HG02571 (cell line): ENCODE results near the gene RASSF1.

Experiments used
- ATAC-seq: cut with Tn5 transposase; IDR thresholded peaks from one replicate; pipeline ENCODE4 v1.9.1; 2021; ENCODE audit warnings: mild to moderate bottlenecking, moderate library complexity; ENCODE audit not compliant: unreplicated experiment

Gene RASSF1

DNA sequence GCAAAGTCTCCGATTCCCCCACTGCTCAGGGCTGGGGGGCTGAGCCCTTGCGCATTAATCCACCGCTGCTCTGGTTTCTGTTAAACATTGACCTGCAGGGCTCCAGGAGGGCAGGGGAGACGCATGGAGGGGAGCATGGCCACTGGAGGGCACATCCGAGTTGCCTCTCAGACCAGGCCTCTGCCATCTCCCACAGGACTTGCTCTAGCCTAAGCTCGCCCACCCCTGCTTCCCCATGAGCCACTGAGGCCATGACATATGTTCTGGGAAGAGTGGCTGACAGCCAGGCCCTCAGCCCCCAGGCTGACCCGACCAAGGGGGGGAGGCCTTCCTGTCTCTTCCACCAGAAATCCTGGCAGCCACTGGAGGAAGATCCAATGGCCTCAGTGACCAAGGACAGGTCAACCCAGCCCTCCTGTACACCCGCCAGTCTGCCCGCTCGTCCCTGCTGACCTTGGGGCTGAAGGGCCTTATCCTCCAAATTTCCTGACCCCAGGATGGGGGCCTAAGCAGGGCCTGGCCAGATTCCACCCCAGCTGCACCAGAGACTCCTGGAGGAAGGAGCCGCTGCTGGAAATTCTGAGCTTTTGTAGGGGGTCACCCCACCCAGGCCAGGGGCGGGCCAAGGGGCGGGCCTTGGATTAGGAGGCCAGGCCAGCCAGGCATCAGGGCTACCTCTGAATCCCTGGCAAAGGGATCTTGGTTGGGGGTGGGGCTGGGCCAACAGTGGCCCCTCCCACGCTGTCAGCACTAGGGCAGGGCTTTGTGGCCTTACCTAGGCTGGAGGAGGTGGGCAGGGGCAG, 37.4 kb downstream of the RASSF1 start, which contains the start of gene HYAL1:
TSS of gene HYAL1 (minus strand) at position 562 of the 803 bp plus-strand sequence. CDS start 618 bp downstream, outside the sequence.
- no peak for ATAC-seq

DNA sequence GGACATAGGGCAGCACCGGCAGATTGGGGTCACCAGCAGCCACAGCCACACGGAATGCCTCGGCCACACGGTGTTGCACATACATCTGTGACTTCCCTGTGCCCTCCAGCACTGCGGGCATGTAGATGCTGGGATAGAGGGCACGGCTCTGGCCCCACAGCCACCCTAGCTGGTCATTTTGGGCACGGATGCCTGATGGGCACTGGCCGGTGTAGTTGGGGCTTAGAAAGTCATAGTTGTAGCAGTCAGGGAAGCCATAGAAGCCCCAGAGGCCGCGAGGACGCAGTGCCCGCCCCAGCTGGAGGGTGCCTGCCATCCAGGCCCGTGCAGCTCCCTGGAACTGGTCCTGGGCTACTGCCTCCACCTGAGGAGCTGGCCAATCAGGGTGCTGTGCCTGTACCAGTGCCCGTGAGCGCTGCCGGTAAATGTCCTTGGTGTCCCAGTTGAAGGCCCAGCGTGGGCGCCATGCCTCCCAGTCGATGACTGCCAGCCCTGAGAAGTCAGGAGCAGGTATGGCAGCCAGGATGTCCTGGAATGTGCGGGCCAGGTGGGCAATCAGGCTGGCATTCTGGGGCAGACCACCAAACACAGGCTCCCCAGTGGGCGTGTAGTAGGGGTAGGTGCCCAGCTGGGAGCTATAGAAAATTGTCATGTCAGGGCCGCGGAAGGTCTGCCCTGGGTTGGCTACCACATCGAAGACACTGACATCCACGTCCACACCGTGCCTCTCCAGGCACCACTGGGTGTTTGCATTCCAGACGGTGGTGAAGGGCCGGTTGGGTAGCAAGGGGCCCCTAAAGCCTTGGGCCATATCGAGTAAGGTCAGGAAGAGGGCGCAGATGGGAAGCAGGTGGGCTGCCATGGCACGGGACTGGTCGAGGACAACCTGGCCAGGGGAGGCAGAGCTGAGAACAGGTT, 38.3 kb downstream of the RASSF1 start:
- ATAC-seq, result no peak

DNA sequence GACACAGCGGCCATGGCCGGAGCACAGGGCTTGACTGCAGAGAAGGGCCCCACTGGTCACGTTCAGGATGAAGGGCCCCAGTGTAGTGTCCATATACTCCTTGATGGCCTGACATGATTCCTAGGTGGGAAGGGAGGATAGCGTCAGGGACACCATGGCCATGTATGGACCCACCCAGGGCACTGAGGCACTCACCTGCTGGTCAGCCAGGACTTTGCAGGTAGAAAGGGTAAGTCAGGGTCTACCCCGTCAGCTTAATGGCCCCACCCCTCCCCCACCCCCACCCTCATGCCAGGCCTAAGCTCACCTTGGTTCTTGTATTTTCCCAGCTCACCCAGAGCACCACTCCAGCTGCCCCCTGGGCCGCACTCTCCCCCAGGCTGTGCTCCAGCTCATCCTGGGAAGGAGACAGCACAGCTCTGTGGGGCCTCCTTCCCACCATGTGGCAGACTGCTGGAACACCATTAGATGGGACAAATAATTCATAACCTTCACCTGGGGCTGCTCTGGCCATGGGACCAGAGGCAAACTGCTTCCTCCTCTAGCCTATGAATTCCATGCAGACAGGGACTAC, 39.9 kb downstream of the RASSF1 start:
- no peak for ATAC-seq

DNA sequence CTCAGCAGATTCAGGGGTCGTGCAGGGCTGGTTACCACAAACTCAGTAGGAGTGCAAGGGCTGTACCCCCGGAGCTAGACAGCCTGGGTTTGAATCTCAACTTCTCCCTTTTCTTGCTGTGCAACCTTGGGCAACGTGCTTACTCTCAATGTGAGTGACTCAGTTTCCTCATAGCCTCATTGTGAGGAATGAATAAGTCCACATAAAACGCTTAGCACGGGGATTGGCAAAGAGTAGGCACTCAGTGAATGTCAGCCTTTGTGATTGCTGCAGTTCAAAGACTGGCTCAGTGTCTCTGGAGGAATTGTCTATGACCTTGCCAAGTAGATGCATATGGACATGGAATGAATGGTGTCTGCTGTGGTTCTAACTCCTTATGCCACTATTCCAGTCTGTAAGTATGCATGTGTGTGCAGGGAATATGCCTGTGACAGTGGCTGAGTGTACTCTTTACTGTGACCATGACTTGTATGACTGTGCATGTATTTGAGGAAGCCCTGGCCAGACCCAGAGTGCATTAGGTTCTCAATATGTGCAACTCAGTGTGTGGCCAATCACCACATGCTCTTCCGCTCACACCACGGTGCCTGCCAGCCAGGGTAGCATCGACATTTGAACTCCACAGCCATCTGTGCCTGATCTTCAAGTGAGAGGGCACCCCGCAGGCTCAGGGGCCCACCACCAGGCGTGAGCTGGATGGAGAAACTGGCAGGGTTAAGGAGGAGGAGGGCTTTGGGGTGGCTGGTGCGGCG, 40.5 kb downstream of the RASSF1 start:
- ATAC-seq, result no peak

DNA sequence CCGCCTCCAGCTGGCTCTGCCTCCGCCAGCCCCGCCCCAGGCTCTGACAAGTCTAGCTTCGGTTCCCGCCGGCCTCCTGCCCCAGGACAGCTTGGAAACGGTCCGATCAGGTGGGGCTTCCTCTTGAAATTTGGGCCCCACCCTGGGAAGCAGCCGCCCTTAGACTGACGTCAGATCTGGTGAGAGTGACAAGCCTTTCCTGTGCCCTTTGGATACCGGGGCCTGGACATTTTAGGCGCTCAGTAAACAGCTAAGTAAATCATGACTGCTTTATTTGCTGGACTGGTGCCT, 41.1 kb downstream of the RASSF1 start:
- no peak for ATAC-seq

DNA sequence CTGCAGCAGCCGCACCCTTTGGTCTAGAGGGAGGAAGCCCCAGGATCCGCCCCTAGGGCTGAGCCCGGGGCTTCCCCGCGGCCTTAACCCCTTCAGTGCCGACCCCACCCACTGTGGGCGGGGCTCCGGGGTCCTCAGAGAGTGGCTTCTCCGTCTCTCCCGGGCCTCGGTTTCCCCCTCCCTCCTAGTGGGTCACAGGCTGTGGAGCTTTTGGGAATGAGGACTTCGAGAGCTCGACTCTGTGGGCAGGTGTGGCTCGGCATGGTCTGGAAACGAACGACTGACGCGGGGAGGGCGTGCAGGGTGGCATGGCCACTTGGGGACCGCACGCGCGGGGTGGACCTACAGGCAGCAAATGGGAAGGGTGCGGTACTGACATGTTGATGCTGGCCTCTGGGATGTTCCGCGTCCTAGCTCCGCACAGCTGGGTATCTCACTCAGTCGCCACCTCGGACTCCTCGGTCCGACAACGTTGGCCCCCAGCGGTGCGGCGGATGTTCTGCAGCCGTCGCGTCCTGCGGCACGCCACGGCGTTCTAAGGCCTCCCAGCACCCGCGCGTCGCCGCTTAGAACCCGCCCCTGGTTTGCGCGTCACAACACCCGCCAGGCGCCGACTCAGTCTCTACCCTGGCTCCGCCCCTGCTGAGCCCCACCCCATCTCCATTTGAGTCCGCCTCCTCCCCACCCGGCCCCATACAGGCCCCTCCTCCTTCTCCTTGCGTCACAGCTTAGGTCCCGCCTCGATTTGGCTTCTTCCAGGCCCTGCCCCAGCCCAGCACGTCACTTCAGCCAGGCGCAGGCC, 41.6 kb downstream of the RASSF1 start, which contains the start of the genes HYAL3 and NAA80:
TSS of gene HYAL3 (minus strand) at position 570 of the 802 bp plus-strand sequence. CDS start 3,803 bp downstream, outside the sequence.
TSS of gene NAA80 (minus strand) at position 570 of the 802 bp plus-strand sequence. CDS start 1,942 bp downstream, outside the sequence.
- ATAC-seq, result peak; percentile 81

DNA sequence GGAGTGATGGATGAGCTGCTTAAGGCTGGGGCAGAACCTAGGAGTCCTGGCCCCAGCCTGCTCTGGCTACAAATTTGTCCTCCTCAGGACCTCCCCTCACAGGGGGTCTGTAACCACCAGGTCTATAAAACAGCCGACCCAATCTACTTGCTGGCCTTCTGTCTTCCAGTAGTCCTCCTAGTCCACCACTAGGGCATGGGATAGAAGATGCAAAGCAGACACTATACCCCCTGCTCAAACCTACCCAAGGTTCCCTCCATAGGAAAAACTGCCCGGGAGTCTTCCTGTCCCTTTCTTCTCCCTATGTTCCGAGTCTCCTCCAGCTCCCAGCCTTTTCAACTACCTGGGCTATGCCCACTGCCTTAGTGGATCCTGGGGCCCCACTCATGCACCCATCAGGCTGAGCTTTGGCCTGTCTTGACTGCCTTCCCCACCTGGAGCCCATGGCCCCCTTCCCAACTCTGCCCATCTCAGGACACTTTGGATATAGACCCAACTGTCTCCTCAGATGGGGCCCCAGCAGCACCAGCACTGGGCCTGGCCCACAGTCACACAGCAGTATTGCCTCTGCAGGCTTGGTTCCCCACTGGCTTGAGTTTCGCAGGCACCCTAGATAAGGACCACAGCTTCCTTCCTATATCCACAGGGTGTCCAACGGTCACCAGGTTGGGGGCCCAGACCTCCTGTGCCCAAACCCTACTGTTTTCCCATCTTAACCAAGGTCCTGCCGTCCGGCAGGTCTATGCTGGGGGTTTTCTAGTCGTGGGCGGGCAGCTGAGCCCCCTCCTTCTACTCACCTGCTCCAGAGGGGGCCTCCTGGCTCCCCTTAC, 42.5 kb downstream of the RASSF1 start:
- no peak for ATAC-seq

DNA sequence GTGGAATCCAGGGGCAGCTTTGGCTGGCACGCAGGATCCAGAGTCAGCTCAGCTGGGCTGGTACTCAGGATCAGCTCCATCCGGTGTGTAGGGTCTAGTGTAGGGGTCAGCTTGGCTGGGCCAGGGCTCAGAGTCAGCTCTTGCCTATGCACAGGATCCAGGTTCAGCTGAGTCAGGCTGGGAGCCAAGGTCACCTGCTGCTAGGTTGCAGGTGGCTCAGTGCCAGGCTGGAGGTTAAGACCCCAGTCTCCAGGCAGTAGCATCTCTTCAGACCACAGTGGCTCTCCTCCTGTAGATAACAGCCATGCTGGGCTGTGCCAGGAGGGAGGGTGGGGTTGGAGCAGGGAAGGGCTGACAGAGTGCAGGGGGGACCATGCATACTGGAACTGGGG, 43.3 kb downstream of the RASSF1 start:
- no peak for ATAC-seq

DNA sequence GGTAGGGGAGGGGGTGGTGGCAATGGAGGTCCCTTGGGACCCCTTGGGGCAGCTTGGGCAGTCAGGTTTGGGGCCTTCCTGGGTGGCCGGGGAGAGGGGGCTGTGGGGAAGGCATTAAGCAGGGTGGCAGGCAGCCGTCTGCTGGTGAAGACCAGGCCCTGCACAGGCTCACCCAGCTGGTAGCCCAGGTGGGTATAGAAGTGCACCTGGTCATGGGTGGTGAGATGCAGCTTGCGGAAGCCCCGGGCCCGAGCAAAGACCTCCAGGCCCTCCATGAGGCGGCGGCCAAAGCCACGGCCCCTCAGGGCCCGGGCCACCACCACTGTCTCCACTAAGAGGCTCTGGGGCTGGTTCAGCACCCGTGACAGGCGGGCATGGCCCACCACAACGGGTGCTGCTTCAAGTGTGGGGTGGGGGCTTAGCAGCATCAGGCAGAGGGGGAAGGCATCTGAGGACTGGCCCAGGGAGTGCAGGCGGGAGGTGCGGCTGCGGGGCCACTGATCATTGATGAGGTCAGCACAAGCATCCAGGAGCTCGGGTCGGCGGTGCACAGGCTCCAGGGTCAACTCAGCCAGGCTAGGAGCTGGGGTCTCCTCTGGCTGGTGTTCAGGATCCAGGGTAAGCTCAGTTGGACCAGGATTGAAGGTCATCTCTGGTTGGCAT, 43.8 kb downstream of the RASSF1 start:
- no peak for ATAC-seq

DNA sequence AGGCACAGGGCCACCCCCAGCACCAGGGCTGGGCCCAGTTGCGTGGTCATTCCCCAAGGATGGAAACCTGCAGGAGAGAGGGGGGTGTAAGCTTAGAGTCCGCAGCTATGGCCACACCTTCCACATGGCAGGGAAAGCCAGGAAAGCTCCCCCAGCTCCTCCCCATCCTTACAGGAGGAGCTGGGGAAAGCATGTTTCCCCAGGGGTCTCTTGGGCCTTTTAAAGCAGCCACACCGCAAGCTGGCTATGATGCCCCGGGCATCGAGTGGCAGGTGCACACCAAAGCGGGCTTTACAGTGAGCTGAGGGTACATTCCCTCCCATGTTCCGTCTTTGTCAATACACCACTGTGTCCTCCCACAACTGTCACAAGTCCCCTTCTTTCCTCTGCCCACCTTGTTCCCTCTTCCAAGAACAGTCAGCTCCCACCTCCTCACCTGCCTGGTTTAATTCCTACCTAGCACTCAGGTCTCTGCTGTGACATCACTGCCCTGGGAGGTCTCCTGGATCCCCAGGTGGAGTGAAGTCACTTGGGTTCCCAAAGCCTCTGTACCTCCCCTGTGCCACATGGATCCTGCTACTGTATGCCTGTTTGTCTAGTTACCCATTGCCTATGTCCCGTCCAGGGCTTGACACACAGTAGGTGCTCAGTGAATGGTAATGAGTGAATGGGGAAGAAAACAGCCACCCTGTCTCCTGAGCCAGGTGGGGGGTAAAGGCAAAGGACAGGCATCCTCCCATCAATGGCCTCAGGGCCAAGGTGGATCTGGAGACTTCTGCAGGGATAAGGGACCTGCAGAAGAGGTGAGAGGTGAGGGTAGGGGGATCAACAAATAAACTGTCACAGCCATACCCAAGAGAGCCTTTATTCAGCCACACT, 44.8 kb downstream of the RASSF1 start:
- ATAC-seq, result no peak

DNA sequence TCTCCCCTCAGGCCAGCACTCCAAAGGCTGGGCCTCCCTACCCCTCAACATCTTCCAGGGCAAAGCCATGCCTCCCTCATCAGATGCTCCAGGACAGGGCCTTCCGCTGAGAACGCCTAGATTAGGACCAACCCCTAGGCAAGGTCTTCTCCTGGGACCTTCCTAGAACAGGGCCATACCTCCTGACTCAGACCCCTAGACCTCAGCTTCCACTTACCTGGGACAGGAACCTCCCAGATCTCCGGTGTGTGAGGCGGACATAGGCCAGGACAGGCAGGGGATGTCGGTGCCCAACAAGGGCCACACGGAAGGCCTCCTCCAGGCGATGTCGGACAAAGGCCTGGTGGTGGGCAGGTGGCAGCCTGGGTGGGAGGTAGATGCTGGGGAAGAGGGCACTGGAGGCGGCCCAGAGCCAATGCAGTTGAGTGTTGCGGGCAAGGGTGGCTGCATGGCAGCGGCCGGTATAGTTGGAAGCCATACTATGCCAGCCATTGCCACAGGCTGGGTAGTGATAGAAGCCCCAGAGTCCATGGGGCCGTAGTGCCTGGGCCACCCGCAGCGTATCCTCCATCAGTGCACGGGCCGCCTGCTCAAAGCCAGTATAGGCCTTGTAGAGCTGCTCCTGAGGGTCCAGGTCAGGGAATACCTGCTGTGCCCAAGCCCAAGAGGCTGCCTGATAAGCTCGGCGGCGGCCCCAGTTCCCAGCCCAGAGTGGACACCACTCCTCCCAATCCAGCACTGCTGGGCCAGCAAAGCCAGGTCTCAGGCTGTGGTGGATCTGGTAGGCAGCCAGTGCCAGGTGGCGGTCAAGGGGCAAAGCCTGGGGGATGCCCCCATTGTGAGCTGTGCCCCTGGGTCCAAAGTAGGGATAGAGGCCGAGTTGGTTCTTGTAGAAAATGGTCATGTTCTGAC, 45.9 kb downstream of the RASSF1 start:
- no peak for ATAC-seq

DNA sequence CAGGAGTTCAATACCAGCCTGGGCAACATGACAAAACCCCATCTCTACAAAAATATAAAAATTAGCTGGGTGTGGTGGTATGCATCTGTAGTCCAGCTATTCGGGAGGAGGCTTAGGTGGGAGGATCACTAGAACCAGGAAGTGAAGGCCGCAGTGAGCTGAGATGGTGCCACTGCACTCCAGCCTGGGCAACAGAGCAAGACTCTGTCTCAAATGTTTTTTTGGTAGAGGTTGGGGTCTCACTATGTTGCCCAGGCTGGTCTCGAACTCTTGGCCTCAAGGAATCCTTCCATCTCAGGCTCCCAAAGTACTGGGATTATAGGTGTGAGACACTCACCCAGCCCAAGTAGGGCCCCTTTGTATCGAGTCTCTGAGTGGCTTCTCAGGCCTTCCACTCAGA, 46.5 kb downstream of the RASSF1 start:
- ATAC-seq, result no peak

DNA sequence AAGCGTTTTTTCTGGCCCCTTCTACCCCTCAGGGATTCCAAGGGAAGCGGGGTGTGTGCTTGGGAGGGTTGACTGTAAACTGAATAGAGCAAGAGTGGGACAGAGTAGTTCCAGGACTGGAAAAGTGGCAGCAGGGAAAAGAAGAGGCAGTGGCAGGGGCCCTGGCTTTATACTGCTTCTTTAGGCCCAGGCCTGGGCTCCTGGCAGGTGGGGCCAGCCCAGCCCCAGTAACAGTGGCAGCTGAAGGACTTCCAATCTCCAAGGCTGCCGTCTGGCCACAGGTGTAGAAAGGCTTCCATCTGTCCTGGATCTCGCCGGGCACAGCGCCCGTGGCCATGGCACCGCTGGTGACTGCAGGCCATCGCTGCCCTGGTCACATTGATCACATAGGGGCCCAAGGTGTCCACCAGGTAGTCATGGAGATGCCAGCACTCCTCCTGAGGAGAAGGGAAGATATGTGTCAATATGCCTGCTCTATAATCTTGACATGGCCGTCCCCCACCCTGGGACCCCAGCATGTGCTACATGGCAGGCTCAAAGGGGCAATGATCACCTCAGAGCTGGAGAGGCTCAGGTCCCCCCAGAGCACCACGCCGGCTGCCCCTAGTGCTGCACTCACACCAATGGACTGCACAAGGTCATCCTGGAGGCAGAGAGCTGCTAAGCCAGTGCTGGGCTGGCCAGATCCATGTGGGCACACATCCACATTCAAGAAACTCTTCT, 47.4 kb downstream of the RASSF1 start:
- ATAC-seq, result no peak

DNA sequence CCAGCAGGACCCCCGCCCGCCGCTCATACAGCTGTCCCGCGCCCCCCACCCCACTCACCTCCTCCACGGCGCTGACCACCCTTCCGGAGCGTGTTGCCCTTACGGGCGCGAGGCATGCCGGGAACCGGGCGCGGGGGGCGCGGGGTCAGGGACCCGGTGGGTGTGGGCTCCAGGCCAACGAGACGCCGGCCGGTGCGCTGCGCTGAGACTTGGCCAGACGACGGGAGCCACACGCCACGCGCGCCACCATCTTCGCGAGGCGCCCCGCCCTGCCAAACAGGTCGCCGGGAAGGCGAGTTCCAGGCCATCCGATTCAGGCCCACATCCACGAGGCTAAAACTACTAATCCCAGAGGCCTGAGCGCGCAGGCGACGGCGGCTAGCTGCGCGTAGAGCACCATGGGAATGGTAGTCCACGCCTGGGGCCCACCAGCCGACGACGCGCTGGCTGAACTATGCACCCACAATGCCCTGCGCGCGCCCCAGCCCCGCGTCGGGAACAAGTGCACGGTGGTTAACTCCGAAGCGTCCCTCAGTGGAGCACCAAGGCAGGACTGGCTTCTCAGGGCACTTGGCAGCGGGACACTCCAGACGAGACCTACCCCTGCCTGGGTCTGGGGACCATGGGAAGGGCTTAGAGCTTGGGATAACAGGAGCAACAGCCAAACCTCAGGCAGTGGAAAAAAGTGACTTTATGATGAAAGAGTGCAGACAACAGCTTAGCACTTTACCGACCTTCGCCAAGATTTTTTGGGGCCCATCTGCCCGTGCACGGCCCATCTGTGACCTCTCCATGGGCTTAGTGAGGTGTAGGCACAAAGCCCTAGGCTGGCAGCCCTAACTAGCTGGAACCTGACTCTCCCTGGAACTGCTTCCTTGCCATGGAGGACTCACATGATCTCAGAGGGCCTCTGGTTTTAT, 48.2 kb downstream of the RASSF1 start, which contains the start of gene IFRD2:
TSS of gene IFRD2 (minus strand) at position 271 of the 920 bp plus-strand sequence. CDS start at position 116, 155 bp downstream.
- ATAC-seq, result peak; percentile 83
